ENCODE data around the gene SERPINA7. TPM values are rescaled to one million over a fixed set of nuclear protein-coding genes. Genes with fewer than 3 reads are reported as not detected.
A peak's percentile ranks its signal among the peaks of the same experiment; 100 is the strongest.

The SERPINA7 gene
- total and polyA plus RNA-seq, 11 donors, result not detected

DNA sequence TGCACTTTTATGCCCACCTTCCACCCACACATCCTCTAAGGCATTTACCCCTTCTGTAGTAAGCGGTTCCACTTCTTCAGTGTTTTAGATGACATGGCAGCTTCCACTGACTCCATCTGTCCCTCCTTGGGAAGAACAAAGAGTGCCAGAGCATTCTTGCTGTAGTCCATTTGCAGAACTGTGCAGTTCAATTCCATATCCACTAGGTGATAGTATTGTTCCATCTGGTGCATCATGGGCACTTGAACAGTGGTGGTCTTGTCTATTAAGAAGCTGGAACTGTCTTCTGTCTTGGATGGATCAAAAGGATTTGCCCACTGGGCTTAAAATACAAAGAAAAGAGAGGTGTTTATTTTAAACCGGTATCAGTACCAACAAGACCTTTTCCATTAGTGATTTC is 3.5 kb downstream of the SERPINA7 start:
- TF ChIP-seq, protein P1, sequence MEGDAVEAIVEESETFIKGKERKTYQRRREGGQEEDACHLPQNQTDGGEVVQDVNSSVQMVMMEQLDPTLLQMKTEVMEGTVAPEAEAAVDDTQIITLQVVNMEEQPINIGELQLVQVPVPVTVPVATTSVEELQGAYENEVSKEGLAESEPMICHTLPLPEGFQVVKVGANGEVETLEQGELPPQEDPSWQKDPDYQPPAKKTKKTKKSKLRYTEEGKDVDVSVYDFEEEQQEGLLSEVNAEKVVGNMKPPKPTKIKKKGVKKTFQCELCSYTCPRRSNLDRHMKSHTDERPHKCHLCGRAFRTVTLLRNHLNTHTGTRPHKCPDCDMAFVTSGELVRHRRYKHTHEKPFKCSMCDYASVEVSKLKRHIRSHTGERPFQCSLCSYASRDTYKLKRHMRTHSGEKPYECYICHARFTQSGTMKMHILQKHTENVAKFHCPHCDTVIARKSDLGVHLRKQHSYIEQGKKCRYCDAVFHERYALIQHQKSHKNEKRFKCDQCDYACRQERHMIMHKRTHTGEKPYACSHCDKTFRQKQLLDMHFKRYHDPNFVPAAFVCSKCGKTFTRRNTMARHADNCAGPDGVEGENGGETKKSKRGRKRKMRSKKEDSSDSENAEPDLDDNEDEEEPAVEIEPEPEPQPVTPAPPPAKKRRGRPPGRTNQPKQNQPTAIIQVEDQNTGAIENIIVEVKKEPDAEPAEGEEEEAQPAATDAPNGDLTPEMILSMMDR (IDR thresholded peaks at IDR 0.05), result peak in 3 of 12 donors; percentile 10 to 26 (median 13)
- TF ChIP-seq POLR2A (IDR thresholded peaks at IDR 0.05), result no peak
- H3K27me3 ChIP-seq, result peaks cover 0 to 2% (median 0%) of the 10 kb centered on the region in 9 donors

DNA sequence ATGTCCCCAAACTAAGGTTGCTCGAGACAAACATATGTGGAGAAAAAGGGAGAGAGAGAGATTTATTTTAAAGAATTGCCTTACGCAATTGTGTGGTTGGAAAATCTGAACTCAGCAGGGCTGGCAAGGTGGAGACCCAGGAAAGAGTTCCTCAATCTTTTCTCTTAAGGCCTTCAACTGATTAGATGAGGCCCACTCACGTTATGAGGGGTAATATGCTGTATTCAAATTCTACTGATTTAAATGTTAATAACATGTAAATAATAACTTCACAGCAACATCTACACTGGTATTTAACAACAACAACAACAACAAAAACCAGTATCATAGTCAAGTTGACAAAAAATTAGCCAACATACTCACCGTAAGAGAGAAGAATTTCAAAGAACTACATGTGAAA is 14.6 kb downstream of the SERPINA7 start:
- DNase-seq (no peak), ATAC-seq (no peak)
- no peaks in the 10 kb centered on the region for H3K9me3 ChIP-seq
- WGBS, 4 donors, result 73 to 89% (median 85%) methylated on average over 4 of the region's 4 CpGs
- H3K27me3 ChIP-seq, result peaks cover 0 to 4% (median 0%) of the 10 kb centered on the region in 9 donors
- no peaks in the 10 kb centered on the region for H3K4me1 ChIP-seq
- H3K36me3 ChIP-seq, result no peaks in the 10 kb centered on the region
- intact Hi-C loops (cut with DNase I), result no loop called here
- H3K4me3 ChIP-seq, result no peak overlapping the region
- no peak overlapping the region for H3K27ac ChIP-seq
- TF ChIP-seq, protein P1 (IDR thresholded peaks at IDR 0.05), result no peak
- TF ChIP-seq POLR2A (IDR thresholded peaks at IDR 0.05), result no peak

More for the DNA sequence above, 3.5 kb downstream of the SERPINA7 start:
- no peaks in the 10 kb centered on the region for H3K9me3 ChIP-seq
- no peak for ATAC-seq
- no peak overlapping the region for H3K27ac ChIP-seq
- no peaks in the 10 kb centered on the region for H3K4me1 ChIP-seq
- intact Hi-C loops (cut with DNase I), result loop anchor here in 1 of 10 donors (10.0 kb wide), 1 partner anchor 360 kb away; no protein-coding TSS in a partner anchor
- WGBS, 4 donors, result 51 to 79% (median 69%) methylated on average over 2 of the region's 2 CpGs
- no peak overlapping the region for H3K4me3 ChIP-seq
- DNase-seq, result no peak
- H3K36me3 ChIP-seq, result no peaks in the 10 kb centered on the region

DNA sequence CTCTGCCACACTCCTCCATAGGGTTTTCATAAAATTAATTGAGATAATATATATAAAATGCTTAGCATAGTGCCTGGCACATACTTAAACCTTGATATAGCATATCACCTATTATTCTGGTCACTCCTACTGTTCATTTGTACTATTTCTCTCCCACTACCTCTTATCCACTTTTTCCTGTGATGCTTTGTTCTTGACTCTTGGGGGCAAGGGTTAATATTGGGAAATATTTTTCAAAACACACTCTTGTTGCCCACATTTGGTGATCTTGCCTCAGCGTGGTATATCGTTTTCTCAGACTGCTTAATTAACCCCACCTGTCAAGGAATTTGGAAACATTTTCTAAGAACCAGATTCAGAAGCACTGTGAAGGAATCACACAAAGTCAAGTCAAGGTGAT is 16.3 kb downstream of the SERPINA7 start:
- intact Hi-C loops (cut with DNase I), result no loop called here
- no peaks in the 10 kb centered on the region for H3K36me3 ChIP-seq
- no peaks in the 10 kb centered on the region for H3K4me1 ChIP-seq
- no peak overlapping the region for H3K4me3 ChIP-seq
- H3K27ac ChIP-seq, result no peak overlapping the region
- DNase-seq, result no peak
- TF ChIP-seq, protein P1 (IDR thresholded peaks at IDR 0.05), result no peak
- TF ChIP-seq POLR2A (IDR thresholded peaks at IDR 0.05), result no peak
- ATAC-seq, result no peak
- peaks cover 0 to 4% (median 0%) of the 10 kb centered on the region in 9 donors for H3K27me3 ChIP-seq
- 62 to 85% (median 81%) methylated on average over 2 of the region's 2 CpGs for WGBS, 4 donors
- H3K9me3 ChIP-seq, result no peaks in the 10 kb centered on the region

DNA sequence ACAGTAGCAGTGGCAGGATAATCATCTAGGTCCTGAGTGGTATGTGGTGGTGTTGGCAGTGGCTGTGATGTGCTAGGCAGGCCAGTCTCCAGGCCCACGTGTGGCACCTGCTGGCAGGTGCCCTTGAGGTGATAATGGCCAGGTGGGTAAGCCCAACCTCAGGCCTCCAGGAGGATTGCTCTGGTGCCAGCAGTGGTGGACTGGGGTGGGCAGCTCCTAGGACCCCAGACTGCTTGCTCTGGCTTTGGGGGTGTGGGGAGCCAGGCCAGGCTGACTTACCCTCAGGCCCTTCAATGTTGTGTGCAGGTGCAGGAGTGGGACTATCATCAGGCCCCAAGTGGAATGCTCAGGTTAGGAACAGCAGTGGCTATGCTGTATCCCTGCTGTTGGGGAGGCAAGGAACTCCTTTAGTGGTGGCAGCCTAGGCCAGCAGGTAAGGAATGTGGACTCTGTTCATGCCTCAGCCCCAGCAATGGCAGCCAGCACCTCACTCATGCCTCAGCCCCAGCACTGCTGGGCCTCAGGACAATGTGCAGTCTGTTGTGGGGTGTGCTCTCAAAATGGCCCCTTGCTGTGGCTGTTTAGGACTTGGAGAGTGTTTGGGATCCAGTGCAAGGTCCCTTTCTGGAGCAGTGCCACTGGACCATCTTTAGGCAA is 24.3 kb downstream of the SERPINA7 start:
- no peak for ATAC-seq

More for the DNA sequence above, 24.3 kb downstream of the SERPINA7 start:
- DNase-seq, result no peak
- H3K27me3 ChIP-seq, result no peaks in the 10 kb centered on the region
- no peak overlapping the region for H3K4me3 ChIP-seq
- H3K9me3 ChIP-seq, result peaks cover 0 to 38% (median 0%) of the 10 kb centered on the region in 12 donors
- intact Hi-C loops (cut with DNase I), result no loop called here
- H3K27ac ChIP-seq, result no peak overlapping the region
- WGBS, 4 donors, result 43 to 64% (median 56%) methylated on average over 1 of the region's 1 CpG
- TF ChIP-seq POLR2A (IDR thresholded peaks at IDR 0.05), result no peak
- TF ChIP-seq, protein P1 (IDR thresholded peaks at IDR 0.05), result no peak
- H3K36me3 ChIP-seq, result no peaks in the 10 kb centered on the region
- H3K4me1 ChIP-seq, result no peaks in the 10 kb centered on the region
